ENCODE data around the gene ACTR1B.
"Not testable (repeated sequence)": the region's sequence is repeated elsewhere in the genome, so short reads cannot be mapped to it uniquely, and the experiment has no call there.

ACTR1B gene

GRCh38 chr2:97691166-97691565 is 27.3 kb upstream of the ACTR1B start:
- DNase-seq (ENCODE audit: low read depth): no peak
- no peak overlapping the region for H3K4me3 ChIP-seq (replicated peaks; ENCODE audit: low read depth, low read length)
- no peak for TF ChIP-seq CTCF (IDR thresholded peaks at IDR 0.05; ENCODE audit: low read length, missing control alignments)

GRCh38 chr2:97688062-97688827 is 24.4 kb upstream of the ACTR1B start:
- no peak for TF ChIP-seq CTCF (IDR thresholded peaks at IDR 0.05; ENCODE audit: low read length, missing control alignments)
- no peak for DNase-seq (ENCODE audit: low read depth)

GRCh38 chr2:97687235-97687634 is 23.4 kb upstream of the ACTR1B start:
- not testable (repeated sequence) for DNase-seq (ENCODE audit: low read depth); H3K4me3 ChIP-seq (replicated peaks; ENCODE audit: low read depth, low read length)

More at GRCh38 chr2:97688062-97688827, 24.4 kb upstream of the ACTR1B start:
- no peak overlapping the region for H3K4me3 ChIP-seq (replicated peaks; ENCODE audit: low read depth, low read length)

GRCh38 chr2:97678298-97678697 is 14.5 kb upstream of the ACTR1B start:
- TF ChIP-seq CTCF (IDR thresholded peaks at IDR 0.05; ENCODE audit: low read length, missing control alignments): no peak
- no peak overlapping the region for H3K4me3 ChIP-seq (replicated peaks; ENCODE audit: low read depth, low read length)
- peak; percentile 9 for DNase-seq (ENCODE audit: low read depth)

- H3K4me3 ChIP-seq (replicated peaks; ENCODE audit: low read depth, low read length): no peak overlapping the region
- no peak for TF ChIP-seq CTCF (IDR thresholded peaks at IDR 0.05; ENCODE audit: low read length, missing control alignments)
These were observed 13.6 kb upstream of the ACTR1B start for GRCh38 chr2:97677480-97677879.

GRCh38 chr2:97676620-97677019 is 12.8 kb upstream of the ACTR1B start:
- no peak overlapping the region for H3K4me3 ChIP-seq (replicated peaks; ENCODE audit: low read depth, low read length)
- no peak for DNase-seq (ENCODE audit: low read depth)
- TF ChIP-seq CTCF (IDR thresholded peaks at IDR 0.05; ENCODE audit: low read length, missing control alignments): no peak

More at GRCh38 chr2:97677480-97677879, 13.6 kb upstream of the ACTR1B start:
- peak; percentile 35 for DNase-seq (ENCODE audit: low read depth)

GRCh38 chr2:97675430-97676113 is 11.7 kb upstream of the ACTR1B start:
- no peak overlapping the region for H3K4me3 ChIP-seq (replicated peaks; ENCODE audit: low read depth, low read length)
- DNase-seq (ENCODE audit: low read depth): no peak
- TF ChIP-seq CTCF (IDR thresholded peaks at IDR 0.05; ENCODE audit: low read length, missing control alignments): no peak
